Measurements from ENCODE around the gene SORCS2.

- TF ChIP-seq CTCF (IDR thresholded peaks at IDR 0.05) (no peak), POLR2AphosphoS5 (IDR thresholded peaks at IDR 0.05) (peak; percentile 37 to 59), POLR2A (IDR thresholded peaks at IDR 0.05) (no peak)
Observed at GRCh38 chr4:7359400-7360062, 167.2 kb downstream of the SORCS2 start.
